Suprapubic skin (tissue), 4 donors: ENCODE measurements around the gene KRTAP4-16.

ENCODE experiments used
- CTCF ChIP-seq, 2 donors: fragments of 200-600 bp in 1 of 2; fragments of 450-650 bp in 1 of 2; sonication (generic) in 1 of 2; IDR thresholded peaks; one replicate each; pipeline ENCODE4 v1.5.1; 2016 to 2019; ENCODE audit warnings: antibody characterized with exemption in 2 of 2, mild to moderate bottlenecking in 1 of 2, moderate library complexity in 1 of 2
- EP300 ChIP-seq: sonication (generic); formaldehyde crosslinking; IDR thresholded peaks from one replicate; pipeline ENCODE4 v1.6.1; 2017; ENCODE audit warnings: antibody characterized with exemption
- POLR2A ChIP-seq, 2 donors: fragments of 450-650 bp; IDR thresholded peaks; one replicate each; pipeline ENCODE4 v1.6.1; 2017; ENCODE audit warnings: antibody characterized with exemption in 2 of 2, mild to moderate bottlenecking in 2 of 2, moderate library complexity in 2 of 2
- POLR2AphosphoS5 ChIP-seq, 3 donors: sonication (generic); formaldehyde crosslinking; IDR thresholded peaks; one replicate each; pipeline ENCODE4 v1.6.1; 2017; ENCODE audit warnings: antibody characterized with exemption in 3 of 3

- TF ChIP-seq POLR2AphosphoS5 (IDR thresholded peaks at IDR 0.05) = no peak
- no peak for TF ChIP-seq POLR2A (IDR thresholded peaks at IDR 0.05)
- TF ChIP-seq CTCF (IDR thresholded peaks at IDR 0.05) = no peak
- no peak for TF ChIP-seq EP300
These were observed 38.6 kb downstream of the KRTAP4-16 start for GRCh38 chr17:41063449-41063848.
